AG09319 (cell line): ENCODE data around the gene GMEB2.

ENCODE experiments used
- DNase-seq: peaks from one replicate; pipeline ENCODE4 v3.0.0-alpha.2; 2010; ENCODE audit warnings: low read depth; ENCODE audit errors: extremely low read depth
- CTCF ChIP-seq: IDR thresholded peaks from 2 replicates; pipeline ENCODE4 v1.5.1; 2011; ENCODE audit warnings: low read depth, mild to moderate bottlenecking, inconsistent platforms, low read length, moderate library complexity

GMEB2 gene

GRCh38 chr20:63568170-63568981 is 58.5 kb downstream of the GMEB2 start:
- DNase-seq = no peak
- TF ChIP-seq CTCF = no peak

- no peak for TF ChIP-seq CTCF
- no peak for DNase-seq
Observed at GRCh38 chr20:63567386-63568169, 59.3 kb downstream of the GMEB2 start.

- DNase-seq = no peak
Observed at GRCh38 chr20:63567136-63567385, 59.8 kb downstream of the GMEB2 start.

GRCh38 chr20:63566395-63567135 is 60.3 kb downstream of the GMEB2 start:
- no peak for DNase-seq
- TF ChIP-seq CTCF = no peak

More at GRCh38 chr20:63567136-63567385, 59.8 kb downstream of the GMEB2 start:
- TF ChIP-seq CTCF = no peak

- no peak for TF ChIP-seq CTCF
- DNase-seq = no peak
Observed at GRCh38 chr20:63565699-63566335, 61.1 kb downstream of the GMEB2 start.

GRCh38 chr20:63565021-63565698 is 61.7 kb downstream of the GMEB2 start:
- no peak for DNase-seq
- TF ChIP-seq CTCF = no peak
